WTC11 (cell line): ENCODE measurements around the gene KRTAP4-1. TPM values are rescaled to one million over a fixed set of nuclear protein-coding genes. Genes with fewer than 3 reads are reported as not detected.

Experiments used
- ATAC-seq: fragments of 200-7000 bp; cut with Tn5 transposase; 2 replicates; pipeline ENCODE4 v1.10.0; 2021; ENCODE audit warnings: mild to moderate bottlenecking, moderate library complexity
- CTCF ChIA-PET: fragments of 300-600 bp; sonication (Branson Sonifier 250); formaldehyde crosslinking; loops from one replicate; lab custom pipeline; 2021; ENCODE audit warnings: antibody characterized with exemption; lab: Charles Lee
- POLR2A ChIA-PET: fragments of 350-600 bp; sonication (Branson Sonifier 250); formaldehyde crosslinking; loops from one replicate; lab custom pipeline; 2021; ENCODE audit warnings: antibody characterized with exemption; lab: Charles Lee
- DNase-seq: peaks from one replicate; pipeline ENCODE4 v3.0.0; 2021; ENCODE audit warnings: low spot score
- H3K27ac Mint-ChIP-seq: 2 replicates; pipeline ENCODE4 v1.8.0; 2021; ENCODE audit warnings: mixed read lengths
- H3K27me3 Mint-ChIP-seq: 2 replicates; pipeline ENCODE4 v1.8.0; 2021; ENCODE audit warnings: low read depth, mild to moderate bottlenecking, moderate library complexity, mixed read lengths
- H3K36me3 Mint-ChIP-seq: 2 replicates; pipeline ENCODE4 v1.8.0; 2021; ENCODE audit warnings: mixed read lengths
- H3K4me1 Mint-ChIP-seq: 2 replicates; pipeline ENCODE4 v1.8.0; 2022; ENCODE audit warnings: mixed read lengths
- H3K4me3 Mint-ChIP-seq: 2 replicates; pipeline ENCODE4 v1.8.0; 2021; ENCODE audit warnings: mild to moderate bottlenecking, moderate library complexity, mixed read lengths
- H3K9me3 Mint-ChIP-seq: 2 replicates; pipeline ENCODE4 v1.8.0; 2021; ENCODE audit warnings: mixed read lengths
- CREB1 ChIP-seq: sonication (generic); formaldehyde crosslinking; IDR thresholded peaks from 2 replicates; pipeline ENCODE4 v1.8.0; 2023; ENCODE audit warnings: mild to moderate bottlenecking, missing genetic modification reagents
- E2F1 ChIP-seq: sonication (generic); formaldehyde crosslinking; IDR thresholded peaks from 2 replicates; pipeline ENCODE4 v1.8.0; 2022; ENCODE audit warnings: mild to moderate bottlenecking, missing genetic modification reagents
- EMX1 ChIP-seq: fragments of 250-450 bp; sonication (Bioruptor Pico); IDR thresholded peaks from 2 replicates; pipeline ENCODE4 v1.8.0; 2021; ENCODE audit warnings: mild to moderate bottlenecking
- FOXK1 ChIP-seq: sonication (generic); formaldehyde crosslinking; IDR thresholded peaks from 2 replicates; pipeline ENCODE4 v1.8.0; 2022; ENCODE audit warnings: mild to moderate bottlenecking, moderate library complexity, missing genetic modification reagents
- GABPB1 ChIP-seq: sonication (generic); formaldehyde crosslinking; IDR thresholded peaks from 2 replicates; pipeline ENCODE4 v1.8.1; 2023; ENCODE audit warnings: mild to moderate bottlenecking, missing genetic modification reagents
- GTF2I ChIP-seq: fragments of 250-450 bp; sonication (Bioruptor Pico); conservative IDR thresholded peaks from 2 replicates; pipeline ENCODE4 v1.4.0; 2021; ENCODE audit warnings: mild to moderate bottlenecking
- JAZF1 ChIP-seq: fragments of 250-450 bp; sonication (Bioruptor Pico); IDR thresholded peaks from 2 replicates; pipeline ENCODE4 v1.9.0; 2021; ENCODE audit warnings: moderate library complexity, mild to moderate bottlenecking, inconsistent platforms
- NR3C1 ChIP-seq: sonication (generic); formaldehyde crosslinking; conservative IDR thresholded peaks from 2 replicates; pipeline ENCODE4 v1.8.1; 2023; ENCODE audit warnings: low read depth, mild to moderate bottlenecking, missing genetic modification reagents
- PRDM15 ChIP-seq: sonication (generic); formaldehyde crosslinking; IDR thresholded peaks from 2 replicates; pipeline ENCODE4 v1.8.0; 2022; ENCODE audit warnings: missing genetic modification reagents
- USF2 ChIP-seq: sonication (generic); formaldehyde crosslinking; IDR thresholded peaks from 2 replicates; pipeline ENCODE4 v1.8.1; 2023; ENCODE audit warnings: mild to moderate bottlenecking, missing genetic modification reagents, moderate library complexity
- total RNA-seq: library from RNA; stranded (reverse); gene quantifications from 3 replicates; pipeline ENCODE4 v1.2.3, GENCODE V29; 2021
- TF ChIP-seq, protein P1 (sequence below): fragments of 250-450 bp; sonication (Bioruptor Pico); IDR thresholded peaks from 2 replicates; pipeline ENCODE4 v1.8.0; 2021; ENCODE audit warnings: mild to moderate bottlenecking
- TF ChIP-seq, protein P2 (sequence below): sonication (generic); formaldehyde crosslinking; IDR thresholded peaks from 2 replicates; pipeline ENCODE4 v1.8.0; 2023; ENCODE audit warnings: missing genetic modification reagents

KRTAP4-1 gene
- total RNA-seq, 1 experiment from 2014 or later: not detected

GRCh38 chr17:41147531-41148204 lies 37.0 kb downstream of the KRTAP4-1 start (continued):
- TF ChIP-seq JAZF1 (CRISPR knock-in tag): no peak

GRCh38 chr17:41145261-41145660 lies 39.5 kb downstream of the KRTAP4-1 start:
- Mint-ChIP-seq H3K27me3 (peaks cover 3% of the 10 kb centered on the region; the same call in 1 of the 2 replicates), H3K27ac (no peak overlapping the region), H3K36me3 (peaks cover 27% of the 10 kb centered on the region), H3K4me1 (peaks cover 8% of the 10 kb centered on the region; the same call in 1 of the 2 replicates), H3K9me3 (peaks cover 44% of the 10 kb centered on the region), H3K4me3 (no peak overlapping the region)
- ATAC-seq (no peak), DNase-seq (no peak)
- POLR2A ChIA-PET: no interaction called here
- TF ChIP-seq E2F1: no peak
- no peak for TF ChIP-seq EMX1
- CTCF ChIA-PET: no interaction called here

DNA sequence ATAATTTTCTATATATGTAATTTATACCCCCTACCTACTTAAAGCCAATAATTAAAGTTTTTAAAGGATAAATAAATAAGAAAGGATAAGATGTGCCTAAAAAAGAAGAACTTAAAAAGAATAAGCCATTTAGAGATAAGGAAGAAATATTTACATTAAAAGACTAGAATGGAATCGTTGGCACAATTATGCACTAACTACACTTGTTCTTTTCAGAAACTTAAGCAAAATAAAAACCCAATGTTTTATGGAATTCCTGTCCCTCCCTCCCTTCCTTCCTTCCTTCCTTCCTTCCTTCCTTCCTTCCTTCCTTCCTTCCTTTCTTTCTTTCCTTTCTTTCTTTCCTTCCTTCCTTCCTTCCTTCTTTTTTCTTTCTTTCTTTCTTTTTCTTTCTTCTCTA lies 39.9 kb downstream of the KRTAP4-1 start:
- ATAC-seq (no peak), DNase-seq (no peak)
- ChIA-PET CTCF (no interaction called here), POLR2A (no interaction called here)
- Mint-ChIP-seq H3K27me3 (peaks cover 3% of the 10 kb centered on the region; the same call in 1 of the 2 replicates), H3K27ac (no peak overlapping the region), H3K4me1 (peaks cover 8% of the 10 kb centered on the region; the same call in 1 of the 2 replicates), H3K4me3 (no peak overlapping the region), H3K9me3 (peaks cover 44% of the 10 kb centered on the region), H3K36me3 (peaks cover 27% of the 10 kb centered on the region)
- TF ChIP-seq GABPB1 (CRISPR knock-in tag) (no peak), PRDM15 (CRISPR knock-in tag) (no peak), NR3C1 (CRISPR knock-in tag) (no peak)
- TF ChIP-seq, protein P1, sequence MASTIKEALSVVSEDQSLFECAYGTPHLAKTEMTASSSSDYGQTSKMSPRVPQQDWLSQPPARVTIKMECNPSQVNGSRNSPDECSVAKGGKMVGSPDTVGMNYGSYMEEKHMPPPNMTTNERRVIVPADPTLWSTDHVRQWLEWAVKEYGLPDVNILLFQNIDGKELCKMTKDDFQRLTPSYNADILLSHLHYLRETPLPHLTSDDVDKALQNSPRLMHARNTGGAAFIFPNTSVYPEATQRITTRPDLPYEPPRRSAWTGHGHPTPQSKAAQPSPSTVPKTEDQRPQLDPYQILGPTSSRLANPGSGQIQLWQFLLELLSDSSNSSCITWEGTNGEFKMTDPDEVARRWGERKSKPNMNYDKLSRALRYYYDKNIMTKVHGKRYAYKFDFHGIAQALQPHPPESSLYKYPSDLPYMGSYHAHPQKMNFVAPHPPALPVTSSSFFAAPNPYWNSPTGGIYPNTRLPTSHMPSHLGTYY: no peak

DNA sequence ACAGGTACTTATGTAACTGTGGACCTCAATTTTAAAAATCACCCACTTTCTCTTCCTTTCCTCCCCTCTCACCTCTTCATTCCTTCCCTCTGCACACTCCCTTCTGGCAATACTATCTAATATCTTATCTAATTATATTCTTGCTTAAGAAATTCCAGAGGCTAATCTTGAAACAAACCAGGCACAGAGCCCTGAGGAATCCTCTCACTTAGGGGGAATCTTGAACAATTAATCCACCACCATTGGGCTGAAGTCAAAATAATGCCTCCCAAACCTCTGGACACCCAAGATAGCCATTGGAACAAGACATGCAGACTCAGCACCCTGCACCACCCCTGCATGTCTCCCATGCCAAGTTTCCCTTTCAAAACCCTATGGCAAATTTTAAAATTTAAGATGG lies 43.4 kb downstream of the KRTAP4-1 start:
- ChIA-PET POLR2A (no interaction called here), CTCF (no interaction called here)
- H3K36me3 Mint-ChIP-seq: peaks cover 30% of the 10 kb centered on the region
- H3K9me3 Mint-ChIP-seq: peaks cover 65% of the 10 kb centered on the region
- no peak for TF ChIP-seq USF2 (CRISPR knock-in tag)
- TF ChIP-seq EMX1: no peak
- no peak for TF ChIP-seq GTF2I (CRISPR knock-in tag)
- TF ChIP-seq CREB1 (CRISPR knock-in tag): no peak
- TF ChIP-seq, protein P2, sequence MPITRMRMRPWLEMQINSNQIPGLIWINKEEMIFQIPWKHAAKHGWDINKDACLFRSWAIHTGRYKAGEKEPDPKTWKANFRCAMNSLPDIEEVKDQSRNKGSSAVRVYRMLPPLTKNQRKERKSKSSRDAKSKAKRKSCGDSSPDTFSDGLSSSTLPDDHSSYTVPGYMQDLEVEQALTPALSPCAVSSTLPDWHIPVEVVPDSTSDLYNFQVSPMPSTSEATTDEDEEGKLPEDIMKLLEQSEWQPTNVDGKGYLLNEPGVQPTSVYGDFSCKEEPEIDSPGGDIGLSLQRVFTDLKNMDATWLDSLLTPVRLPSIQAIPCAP (CRISPR knock-in tag): no peak
- no peak for TF ChIP-seq FOXK1 (CRISPR knock-in tag)
- H3K4me3 Mint-ChIP-seq: no peak overlapping the region
- ATAC-seq (no peak), DNase-seq (no peak)
- H3K4me1 Mint-ChIP-seq: no peaks in the 10 kb centered on the region
- H3K27ac Mint-ChIP-seq: no peak overlapping the region
- peaks cover 5% of the 10 kb centered on the region for H3K27me3 Mint-ChIP-seq
